DMS153 (cell line): ENCODE results near the gene AHCY.
"Not testable (repeated sequence)": the region's sequence is repeated elsewhere in the genome, so short reads cannot be mapped to it uniquely, and the experiment has no call there.

ENCODE experiments used
- DNase-seq: peaks from one replicate; lab custom pipeline; 2025; lab: John Stamatoyannopoulos, UW

Gene AHCY

DNA sequence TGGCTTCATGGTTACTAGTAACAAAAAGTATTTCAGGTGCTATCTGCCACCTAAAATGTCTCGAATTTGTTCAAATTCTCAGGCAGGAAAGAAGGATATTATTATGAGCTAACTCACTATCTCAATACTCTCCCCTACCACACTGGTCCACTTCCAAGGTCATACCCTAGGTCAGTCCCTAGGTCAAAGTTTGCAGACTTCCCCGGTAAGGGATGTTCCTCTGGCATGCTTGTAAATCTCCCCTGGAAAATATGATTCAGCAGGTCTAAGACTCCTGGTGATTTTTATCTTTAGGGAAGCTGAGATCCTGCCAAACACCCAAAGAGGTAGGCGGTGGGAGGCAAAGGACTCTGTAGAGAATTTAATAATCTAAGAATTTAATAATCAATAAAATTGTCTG is 6.7 kb downstream of the AHCY start:
- DNase-seq, result no peak

DNA sequence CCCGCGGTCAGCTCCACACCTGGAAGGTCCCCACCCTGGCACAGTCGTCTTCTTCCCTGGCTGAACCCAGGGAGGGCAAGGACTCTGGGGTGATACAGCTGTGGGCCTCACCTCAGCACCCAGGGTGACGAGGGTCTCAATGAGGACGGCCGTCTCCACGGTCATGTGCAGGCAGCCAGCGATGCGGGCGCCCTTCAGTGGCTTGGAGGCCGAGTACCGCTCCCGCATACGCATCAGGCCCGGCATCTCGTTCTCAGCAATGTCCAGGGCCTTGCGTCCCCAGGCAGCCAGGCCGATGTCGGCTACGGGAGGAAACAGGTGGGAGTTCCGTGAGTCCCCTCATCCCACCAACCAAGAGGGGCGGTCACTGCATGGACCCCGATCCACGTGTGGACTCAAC is 7.9 kb downstream of the AHCY start:
- DNase-seq, result no peak

DNA sequence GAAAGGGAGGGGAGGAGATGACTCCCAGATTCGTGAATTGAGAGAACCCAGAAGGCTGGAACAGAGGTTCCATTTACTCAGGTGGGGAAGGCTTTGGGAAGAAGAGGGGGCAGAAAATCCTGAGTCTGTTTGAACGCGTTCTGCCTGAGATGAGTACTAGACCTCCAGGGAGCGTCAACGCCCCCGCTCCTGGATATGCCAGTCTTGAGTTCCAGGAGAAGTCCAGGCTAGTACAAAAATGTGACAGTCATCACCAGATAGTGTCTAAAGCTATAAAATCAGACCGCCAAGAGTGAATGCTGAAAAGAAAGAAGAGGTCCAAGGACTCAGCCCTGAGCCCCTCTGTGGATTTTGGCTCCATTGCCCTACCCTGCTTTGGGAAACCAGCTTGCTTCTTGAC is 8.6 kb downstream of the AHCY start:
- DNase-seq, result no peak

DNA sequence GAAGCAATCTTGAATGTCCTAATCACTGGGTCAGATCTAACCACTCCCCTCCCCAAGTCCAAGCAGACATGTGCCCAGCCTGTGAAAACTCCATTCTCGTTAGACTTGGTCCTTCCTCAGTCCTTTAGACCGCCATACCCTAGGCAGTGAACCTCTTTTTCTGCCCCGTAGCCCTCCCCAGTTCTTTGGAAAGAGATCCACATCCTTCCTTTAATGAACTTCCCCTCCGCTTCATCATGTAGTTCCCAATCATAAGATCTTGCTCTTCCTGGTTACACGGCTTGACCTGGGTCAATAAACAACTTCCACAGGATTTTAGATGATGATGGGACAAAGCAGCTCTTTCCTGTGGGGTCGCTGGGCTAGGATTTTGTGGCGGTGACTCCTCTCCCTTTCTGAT is 9.6 kb downstream of the AHCY start:
- DNase-seq, result no peak

DNA sequence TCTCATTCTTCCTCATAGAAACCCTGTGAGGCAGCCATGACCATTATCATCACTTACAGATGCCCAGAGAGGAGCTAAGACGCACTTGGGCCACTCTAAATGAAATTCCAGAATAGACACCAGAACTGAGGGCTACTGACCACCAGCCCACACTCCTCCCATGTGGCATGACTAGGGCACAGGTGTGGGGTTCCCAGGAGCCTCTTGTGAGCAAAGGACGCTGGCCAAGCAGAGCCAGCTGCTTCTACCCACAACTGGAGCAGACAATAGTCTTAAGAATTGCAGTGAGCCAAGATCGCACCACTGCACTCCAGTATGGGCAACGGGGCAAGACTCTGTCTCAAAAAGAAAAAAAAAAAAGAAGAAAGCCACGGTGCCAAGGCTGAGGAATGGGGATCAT is 10.0 kb downstream of the AHCY start:
- DNase-seq, result no peak

DNA sequence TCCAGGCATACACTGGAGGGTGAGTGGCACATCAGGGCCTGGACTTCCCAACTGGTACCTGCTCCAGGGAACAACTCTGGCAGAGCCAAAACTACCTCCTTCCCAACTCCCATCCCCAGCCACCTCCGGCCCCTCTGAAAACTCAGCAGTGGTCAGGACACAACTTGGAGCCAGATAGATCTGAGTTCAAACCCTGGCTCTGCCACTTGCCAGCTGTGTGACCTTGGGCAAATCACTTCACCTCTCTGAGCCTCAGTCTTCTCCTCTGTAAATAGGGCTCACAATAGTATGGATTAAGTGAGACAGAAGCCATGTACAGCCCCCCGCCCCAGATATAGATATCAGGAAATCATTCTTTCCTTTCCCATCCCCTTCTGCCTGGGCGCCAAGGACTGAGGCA is 10.7 kb downstream of the AHCY start:
- DNase-seq, result no peak

DNA sequence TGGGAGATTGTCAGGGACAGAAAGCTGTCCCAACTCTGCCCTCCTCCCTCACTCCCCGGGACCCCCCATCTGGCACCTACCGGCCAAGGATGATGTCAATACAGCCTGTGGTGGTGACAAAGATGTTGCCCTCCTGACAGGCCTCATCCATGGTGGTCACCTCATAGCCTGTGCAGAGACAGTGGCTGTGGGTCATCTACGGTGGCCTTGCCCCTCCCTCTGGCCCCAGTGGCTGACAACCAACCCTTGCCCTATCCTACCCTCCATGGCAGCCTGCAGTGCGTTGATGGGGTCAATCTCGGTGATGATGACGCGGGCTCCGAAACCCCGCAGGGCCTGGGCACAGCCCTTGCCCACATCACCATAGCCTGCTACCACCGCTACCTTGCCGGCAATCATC is 12.7 kb downstream of the AHCY start:
- DNase-seq, result no peak

DNA sequence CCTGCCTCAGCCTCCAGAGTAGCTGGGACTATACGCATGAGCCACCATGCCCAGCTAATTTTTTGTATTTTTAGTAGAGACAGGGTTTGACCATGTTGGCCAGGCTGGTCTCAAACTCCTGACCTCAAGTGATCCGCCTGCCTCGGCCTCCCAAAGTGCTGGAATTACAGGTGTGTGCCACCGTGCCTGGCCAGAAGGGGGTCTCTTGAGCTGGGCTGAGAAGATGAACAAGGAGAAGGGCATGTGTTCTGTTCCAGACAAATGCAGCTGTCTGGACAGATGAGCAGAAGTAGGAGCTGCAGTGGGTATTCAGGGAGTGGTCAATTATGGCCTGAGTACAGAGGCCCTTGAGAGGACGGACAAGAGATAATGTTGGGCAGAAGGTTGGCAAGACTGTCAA is 15.7 kb downstream of the AHCY start:
- not testable (repeated sequence) for DNase-seq

DNA sequence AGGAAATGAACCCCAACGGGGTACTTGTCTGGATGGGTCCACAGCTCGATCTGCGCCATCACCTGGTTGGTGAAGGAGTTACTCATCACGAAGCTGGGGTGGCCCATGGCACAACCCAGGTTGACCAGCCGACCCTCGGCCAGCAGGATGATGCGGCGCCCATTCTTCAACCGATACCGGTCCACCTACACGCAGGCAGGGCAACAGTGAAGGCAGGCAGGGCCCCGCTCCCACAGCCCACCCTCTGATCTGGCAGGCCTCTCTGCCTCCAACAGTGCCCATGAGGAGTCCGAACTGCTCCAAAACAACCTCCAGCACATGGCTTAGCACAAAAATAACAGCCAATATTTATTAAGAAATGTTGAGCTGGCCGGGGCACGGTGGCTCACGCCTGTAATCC is 17.7 kb downstream of the AHCY start:
- DNase-seq, result no peak

DNA sequence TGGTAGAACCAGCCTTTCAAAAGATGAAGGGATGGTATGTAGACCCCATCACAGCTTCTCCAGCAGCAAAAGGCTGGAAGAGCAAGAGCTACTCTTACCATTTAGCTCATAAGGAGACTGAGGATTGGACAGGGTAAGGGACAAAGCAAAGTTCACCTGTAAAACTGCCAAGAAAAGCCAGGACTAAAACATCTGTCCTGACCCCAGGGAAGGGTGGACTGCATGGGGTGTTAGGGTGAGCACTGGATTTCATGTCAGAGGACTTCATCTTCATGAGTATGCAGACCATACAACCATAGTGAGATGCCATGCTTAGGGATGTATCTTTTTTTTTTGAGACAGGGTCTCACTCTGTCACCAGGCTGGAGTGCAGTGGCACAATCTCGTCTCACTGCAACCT is 19.3 kb downstream of the AHCY start:
- no peak for DNase-seq

DNA sequence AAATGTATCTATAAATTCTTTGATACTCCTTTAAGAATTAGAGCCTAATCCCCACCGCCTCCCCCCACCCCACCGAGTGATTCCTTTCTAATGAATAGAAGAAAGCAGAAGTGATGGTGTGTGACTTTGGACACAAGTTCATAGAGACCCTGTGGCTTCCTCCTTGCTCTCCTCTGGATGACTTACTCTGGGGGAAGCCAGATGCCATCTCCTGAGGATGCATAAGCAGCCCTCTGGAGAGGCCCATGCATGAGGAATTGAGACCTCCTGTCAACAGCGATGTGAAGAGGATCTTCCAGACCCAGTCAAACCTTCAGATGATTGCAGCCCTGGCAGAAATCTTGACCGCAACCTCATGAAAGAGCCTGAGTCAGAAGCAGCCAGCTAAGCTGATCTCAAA is 21.1 kb downstream of the AHCY start:
- DNase-seq, result no peak

DNA sequence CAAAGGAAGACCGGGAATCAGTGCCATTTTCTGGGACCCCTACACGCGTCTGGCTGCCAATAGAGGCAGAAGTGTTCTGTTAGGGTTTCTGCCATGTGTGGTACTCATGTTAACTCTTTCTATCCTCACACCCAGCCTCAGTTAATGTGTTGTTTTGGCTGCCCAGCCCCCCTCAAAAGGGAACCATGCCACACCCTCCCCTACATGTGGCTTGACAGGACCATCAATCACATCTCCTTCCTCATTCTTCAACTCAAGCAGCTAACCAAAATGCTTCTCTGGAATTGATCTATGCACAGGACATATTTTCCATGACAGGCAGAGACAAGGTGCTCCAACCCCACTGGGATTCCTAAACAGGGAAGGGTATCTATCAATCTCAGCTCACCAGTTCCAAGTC is 22.0 kb downstream of the AHCY start:
- no peak for DNase-seq

DNA sequence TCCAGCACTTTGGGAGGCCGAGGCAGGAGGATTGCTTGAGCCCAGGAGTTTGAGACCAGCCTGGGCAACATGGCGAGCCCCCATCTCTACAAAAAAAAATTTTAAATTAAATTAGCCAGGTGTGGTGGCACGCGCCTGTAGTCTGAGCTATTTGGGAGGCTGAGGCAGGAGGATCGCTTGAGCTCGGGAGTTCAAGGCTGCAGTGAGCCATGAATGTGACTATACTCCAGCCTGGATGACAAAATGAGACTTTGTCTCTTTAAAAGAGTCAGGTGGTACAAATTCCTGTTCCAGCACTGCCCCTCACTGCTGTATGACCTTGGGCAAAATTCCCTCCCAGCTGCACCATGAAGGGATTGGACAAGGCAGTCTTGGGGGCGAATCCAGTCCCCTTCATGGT is 28.5 kb downstream of the AHCY start:
- DNase-seq, result no peak

DNA sequence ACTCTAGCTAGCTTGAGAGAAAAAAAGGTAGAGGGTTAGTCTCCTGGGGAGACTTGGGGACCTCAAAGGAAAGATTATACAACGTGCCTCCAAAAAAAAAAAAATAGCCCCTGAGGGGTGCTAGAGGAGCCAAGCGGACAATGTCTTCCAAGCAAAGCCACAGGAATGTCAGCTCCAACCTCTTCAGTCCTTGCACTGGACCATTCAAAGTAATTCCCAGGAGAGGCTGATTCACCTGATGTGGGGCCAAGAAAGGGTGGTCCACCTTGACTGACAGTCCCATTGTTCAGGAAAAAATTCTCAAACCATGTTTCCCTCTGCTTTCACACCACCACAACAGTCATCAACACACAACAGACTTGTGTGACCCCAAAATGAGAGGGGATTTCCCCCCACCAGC is 31.2 kb downstream of the AHCY start:
- DNase-seq, result no peak

DNA sequence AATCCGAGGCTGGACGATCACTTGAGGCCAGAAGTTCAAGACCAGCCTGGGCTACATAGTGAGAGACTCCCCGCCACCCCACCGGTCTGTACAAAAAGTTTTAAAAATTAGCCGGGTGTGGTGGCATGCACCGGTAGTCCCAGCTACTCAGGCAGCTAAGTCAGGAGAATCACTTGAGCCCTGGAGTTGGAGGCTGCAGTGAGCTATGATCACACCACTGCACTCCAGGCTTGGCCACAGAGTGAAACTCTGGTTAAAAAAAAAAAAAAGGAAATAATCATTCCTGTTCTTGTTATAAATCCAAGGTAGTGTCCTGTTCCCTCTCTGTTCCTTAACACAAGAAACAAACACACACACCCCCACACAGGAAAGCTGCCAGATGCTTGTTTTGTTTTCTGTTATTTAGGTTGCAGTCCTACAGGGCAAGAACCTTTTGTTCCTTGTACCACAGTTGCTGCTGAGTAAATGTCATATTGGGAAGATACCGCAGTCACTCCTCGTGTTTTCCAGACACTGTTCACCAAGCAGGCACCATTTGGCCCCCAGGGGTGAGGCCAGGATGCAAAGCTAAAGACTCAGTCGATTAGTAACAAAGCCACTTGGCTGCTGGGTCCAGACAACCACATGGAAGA is 33.0 kb downstream of the AHCY start:
- DNase-seq, result no peak

DNA sequence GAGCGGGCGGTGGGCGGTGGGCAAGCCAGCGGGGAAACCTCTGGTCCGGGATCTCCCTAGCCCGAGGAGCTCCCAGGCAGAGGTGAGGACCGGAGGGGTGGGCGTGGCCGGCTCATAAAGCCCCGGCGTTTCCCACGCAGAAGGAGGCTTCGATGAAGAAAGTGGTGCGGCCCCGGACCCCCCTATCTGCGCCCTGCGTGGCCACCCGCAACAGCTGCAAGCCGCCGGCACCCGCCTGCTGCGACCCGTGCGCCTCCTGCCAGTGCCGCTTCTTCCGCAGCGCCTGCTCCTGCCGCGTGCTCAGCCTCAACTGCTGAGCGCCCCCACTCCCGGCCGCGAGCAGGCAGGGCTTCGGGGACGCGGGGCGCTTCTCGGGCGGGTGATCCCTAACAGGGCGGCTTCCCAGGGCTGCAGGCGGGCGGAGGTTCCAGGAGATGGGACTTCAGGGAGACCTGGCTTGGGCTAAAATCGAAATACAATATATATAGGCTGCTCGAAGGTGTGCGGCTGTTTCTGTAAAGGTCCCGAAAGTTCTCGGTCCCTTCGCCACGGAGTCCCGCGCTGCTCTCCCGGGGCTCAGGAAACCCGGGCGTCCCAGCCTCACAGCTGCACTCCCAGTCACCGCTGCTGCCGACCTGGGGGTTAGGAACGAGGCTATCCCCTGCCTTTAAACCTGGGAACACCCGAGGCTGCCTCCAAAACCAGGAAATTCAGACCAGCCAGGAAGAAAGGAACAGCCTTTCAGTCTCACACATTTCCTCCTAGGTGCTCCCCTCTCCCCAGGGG is 34.1 kb downstream of the AHCY start:
- DNase-seq, result no peak

DNA sequence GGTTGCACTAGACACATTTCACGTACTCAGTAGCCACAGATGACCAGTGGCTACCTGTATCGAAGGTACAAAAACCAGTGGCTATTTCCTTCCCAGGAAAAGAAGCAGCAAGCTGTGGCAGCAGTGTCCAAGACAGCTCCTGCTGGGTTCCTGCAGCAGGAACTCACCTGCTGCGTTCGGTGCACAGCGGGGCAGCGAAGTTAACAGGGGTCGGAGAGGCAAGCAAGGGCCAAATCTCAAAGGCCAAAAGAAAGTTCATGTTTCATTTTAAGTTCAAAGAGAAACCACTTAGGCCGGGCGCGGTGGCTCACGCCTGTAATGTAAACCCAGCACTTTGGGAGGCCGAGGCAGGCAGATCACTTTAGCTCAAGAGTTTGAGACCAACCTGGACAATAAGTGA is 35.0 kb downstream of the AHCY start:
- DNase-seq, result no peak

DNA sequence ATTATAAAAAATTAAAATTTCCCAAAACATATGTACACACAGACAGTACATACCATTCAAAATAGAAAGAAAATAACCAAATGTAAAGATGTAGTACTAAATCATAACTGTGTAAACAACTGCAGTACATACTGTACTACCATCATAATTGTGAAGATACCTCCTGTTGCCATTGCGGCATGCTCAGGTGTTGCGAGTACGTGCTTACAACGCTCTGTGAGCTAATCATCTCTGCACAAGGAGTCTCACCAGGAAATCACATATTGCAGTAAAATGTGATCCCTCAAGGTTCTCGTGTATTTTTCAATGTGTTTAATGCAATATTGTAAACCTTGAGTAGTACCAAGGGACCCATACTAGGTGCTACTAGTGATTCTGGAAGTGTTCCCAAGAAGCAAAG is 39.0 kb downstream of the AHCY start:
- DNase-seq, result no peak

DNA sequence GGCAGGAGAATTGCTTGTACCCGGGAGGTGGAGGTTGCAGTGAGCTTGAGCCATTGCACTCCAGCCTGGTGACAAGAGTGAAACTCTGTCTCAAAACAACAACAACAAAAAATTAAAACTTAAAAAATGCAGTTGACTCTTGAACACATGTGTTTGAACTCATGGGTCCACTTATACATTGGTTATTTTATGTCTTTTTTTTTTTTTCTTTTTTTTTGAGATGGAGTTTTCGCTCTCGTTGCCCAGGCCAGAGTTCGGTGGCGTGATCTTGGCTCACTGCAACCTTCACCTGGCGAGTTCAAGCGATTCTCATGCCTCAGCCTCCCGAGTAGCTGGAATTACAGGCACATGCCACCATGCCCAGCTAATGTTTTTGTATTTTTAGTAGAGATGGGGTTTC is 39.7 kb downstream of the AHCY start:
- not testable (repeated sequence) for DNase-seq

DNA sequence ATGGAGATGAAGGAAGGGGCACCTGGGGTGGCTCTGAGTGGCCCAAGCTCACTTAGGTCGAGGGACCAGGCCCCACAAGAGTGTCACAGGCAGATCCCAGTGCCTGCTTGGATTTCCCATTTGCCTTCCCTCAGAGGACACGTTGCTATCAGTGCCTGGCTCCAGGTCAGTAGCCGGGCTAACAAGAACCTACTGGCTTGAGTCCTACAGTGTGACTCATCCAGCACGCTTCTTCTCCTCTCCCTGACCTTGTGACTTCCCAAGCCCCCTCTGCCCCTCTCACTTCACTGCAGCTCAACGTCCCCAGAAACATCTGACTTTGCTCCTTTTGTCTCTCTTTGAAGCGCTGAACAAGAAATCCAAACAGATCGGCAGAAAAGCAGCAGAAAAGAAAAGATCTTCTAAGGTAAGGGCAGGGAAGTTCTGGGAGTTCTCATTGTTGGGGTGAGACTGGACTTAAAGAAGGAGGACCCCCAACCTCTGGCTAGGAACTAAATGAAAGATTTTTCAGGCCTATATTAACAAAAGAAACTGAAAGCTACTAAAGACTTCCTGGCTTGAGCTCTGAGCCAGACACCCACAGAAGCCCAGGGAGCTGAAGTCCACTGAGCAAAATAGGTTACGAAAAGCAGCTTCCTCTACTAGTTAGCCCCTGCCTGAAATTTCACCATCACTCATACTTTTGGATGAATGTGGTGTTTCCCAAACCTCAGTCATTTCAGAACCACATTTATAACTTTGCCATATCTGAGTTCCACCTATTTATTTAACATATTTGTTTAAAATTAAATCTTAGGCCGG is 40.5 kb downstream of the AHCY start:
- DNase-seq, result no peak

DNA sequence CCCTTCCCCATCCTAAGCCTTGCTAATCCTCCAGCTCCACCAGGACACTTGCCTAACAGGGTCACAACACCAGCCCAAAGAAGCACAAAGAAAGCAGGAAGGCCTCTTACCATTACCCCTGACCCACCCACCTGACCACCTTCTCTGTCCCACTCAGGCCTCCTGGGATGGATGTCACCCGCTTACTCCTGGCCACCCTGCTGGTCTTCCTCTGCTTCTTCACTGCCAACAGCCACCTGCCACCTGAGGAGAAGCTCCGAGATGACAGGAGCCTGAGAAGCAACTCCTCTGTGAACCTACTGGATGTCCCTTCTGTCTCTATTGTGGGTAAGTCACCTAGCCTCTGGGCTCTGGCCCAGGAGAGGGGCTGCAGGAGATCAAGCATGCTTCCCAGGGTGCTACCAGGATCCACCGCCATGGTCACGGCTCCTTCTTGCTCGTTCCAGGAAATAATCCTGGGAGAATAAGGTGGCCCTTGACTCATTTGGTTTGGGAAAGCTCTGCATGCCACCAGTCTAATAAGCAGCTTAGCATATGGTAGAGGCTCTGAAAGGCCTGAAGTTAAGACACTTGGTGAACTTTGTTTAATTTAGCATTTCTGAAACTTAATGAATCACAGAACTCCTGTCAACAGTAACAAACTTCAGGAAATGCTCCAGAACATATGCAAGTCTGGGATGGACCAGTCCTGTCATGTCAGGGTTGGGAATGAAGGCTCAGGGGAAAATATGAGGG is 42.8 kb downstream of the AHCY start:
- DNase-seq, result no peak

DNA sequence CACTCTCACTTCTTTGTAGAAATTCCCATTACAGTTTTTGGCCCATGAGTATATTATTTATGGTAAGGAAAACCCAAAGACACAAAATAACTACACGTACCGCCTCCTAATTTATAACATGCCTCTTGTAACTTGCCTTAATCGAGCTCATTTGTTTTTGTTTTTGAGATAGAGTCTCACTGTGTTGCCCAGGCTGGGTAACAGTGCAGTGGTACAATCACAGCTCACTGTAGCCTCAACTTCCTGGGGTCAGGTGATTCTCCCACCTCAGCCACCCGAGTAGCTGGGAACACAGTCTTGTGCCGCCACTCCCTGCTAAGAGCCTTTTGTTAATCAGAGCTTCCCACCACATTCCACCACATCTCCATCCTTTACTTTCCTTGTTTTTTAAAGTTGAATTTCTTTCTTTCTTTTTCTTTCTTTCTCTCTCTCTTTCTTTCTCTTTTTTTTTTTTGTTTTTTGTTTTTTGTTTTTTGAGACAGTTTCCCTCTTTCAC is 46.5 kb downstream of the AHCY start:
- no peak for DNase-seq
